ENCODE results near the gene NXPH2. TPM values are rescaled to one million over a fixed set of nuclear protein-coding genes. Genes with fewer than 3 reads are reported as not detected.

NXPH2 gene
- total RNA-seq, 2 experiments from 2014 or later = not detected

DNA sequence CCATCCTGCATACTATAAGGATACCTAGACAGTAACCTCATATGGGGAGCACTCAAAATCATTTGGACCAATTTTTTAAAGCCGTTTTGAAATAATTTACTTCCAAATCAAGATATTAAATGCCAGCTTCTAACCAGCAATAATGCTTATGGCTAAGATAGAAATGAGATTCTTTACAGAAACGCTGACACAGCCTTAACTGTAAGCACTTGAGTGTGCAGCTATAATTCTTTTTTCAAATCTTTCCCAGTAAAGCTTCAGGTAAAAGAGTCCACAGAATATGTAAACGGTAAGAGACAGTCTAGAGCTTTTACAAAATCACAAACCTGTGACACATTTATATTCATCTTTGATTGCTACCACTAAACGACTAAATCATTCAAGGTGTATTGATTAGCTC lies 4.5 kb downstream of the NXPH2 start:
- no peak overlapping the region for H3K4me3 ChIP-seq (ENCODE audit: low read length)
- Mint-ChIP-seq H3K4me3 (no peak overlapping the region), H3K27ac (no peak overlapping the region), H3K9me3 (no peaks in the 10 kb centered on the region), H3K4me1 (ENCODE audit: low read depth) (peaks cover 4% of the 10 kb centered on the region), H3K36me3 (ENCODE audit: low read depth) (no peaks in the 10 kb centered on the region), H3K27me3 (peaks cover 22% of the 10 kb centered on the region)
- no peaks in the 10 kb centered on the region for H3K36me3 ChIP-seq (ENCODE audit: insufficient read depth, low read length)
- POLR2A ChIA-PET = no interaction called here
- no peak for ATAC-seq (ENCODE audit: poor library complexity)
- H3K27me3 ChIP-seq (ENCODE audit: control insufficient read depth in 1 of 2, insufficient read depth in 2 of 2, low read length in 2 of 2) = peaks cover 12 to 28% of the 10 kb centered on the region in 2 experiments
- CTCF ChIA-PET = no interaction called here
- intact Hi-C loops (cut with DNase I, micrococcal nuclease) = no loop called here
- DNase-seq = no peak
- TF ChIP-seq, protein P1, sequence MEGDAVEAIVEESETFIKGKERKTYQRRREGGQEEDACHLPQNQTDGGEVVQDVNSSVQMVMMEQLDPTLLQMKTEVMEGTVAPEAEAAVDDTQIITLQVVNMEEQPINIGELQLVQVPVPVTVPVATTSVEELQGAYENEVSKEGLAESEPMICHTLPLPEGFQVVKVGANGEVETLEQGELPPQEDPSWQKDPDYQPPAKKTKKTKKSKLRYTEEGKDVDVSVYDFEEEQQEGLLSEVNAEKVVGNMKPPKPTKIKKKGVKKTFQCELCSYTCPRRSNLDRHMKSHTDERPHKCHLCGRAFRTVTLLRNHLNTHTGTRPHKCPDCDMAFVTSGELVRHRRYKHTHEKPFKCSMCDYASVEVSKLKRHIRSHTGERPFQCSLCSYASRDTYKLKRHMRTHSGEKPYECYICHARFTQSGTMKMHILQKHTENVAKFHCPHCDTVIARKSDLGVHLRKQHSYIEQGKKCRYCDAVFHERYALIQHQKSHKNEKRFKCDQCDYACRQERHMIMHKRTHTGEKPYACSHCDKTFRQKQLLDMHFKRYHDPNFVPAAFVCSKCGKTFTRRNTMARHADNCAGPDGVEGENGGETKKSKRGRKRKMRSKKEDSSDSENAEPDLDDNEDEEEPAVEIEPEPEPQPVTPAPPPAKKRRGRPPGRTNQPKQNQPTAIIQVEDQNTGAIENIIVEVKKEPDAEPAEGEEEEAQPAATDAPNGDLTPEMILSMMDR (IDR thresholded peaks at IDR 0.05) = no peak
- no peak overlapping the region for H3K27ac ChIP-seq (ENCODE audit: low read depth in 1 of 2, low read length in 2 of 2)
- H3K9me3 ChIP-seq (ENCODE audit: control insufficient read depth in 1 of 2, insufficient read depth in 1 of 2, low read length in 2 of 2) = no peaks in the 10 kb centered on the region
- no peaks in the 10 kb centered on the region for H3K4me1 ChIP-seq (ENCODE audit: insufficient read depth, low read length)

GRCh38 chr2:138771534-138771933 lies 8.7 kb downstream of the NXPH2 start:
- H3K9me3 Mint-ChIP-seq = no peaks in the 10 kb centered on the region
- no peak overlapping the region for H3K27ac Mint-ChIP-seq
- POLR2A ChIA-PET = no interaction called here
- Histone ChIP-seq H3K27ac (ENCODE audit: low read depth in 1 of 2, low read length in 2 of 2) (no peak overlapping the region), H3K27me3 (ENCODE audit: control insufficient read depth in 1 of 2, insufficient read depth in 2 of 2, low read length in 2 of 2) (peaks cover 3 to 8% of the 10 kb centered on the region in 2 experiments), H3K36me3 (ENCODE audit: insufficient read depth, low read length) (no peaks in the 10 kb centered on the region), H3K4me3 (ENCODE audit: low read length) (no peak overlapping the region), H3K4me1 (ENCODE audit: insufficient read depth, low read length) (no peaks in the 10 kb centered on the region), H3K9me3 (ENCODE audit: control insufficient read depth in 1 of 2, insufficient read depth in 1 of 2, low read length in 2 of 2) (no peaks in the 10 kb centered on the region)
- H3K4me3 Mint-ChIP-seq = no peak overlapping the region
- TF ChIP-seq, protein P1 (IDR thresholded peaks at IDR 0.05) = no peak
- CTCF ChIA-PET = no interaction called here
- no peak for DNase-seq
- H3K36me3 Mint-ChIP-seq (ENCODE audit: low read depth) = no peaks in the 10 kb centered on the region
- H3K27me3 Mint-ChIP-seq = peaks cover 9% of the 10 kb centered on the region
- intact Hi-C loops (cut with DNase I, micrococcal nuclease) = no loop called here
- H3K4me1 Mint-ChIP-seq (ENCODE audit: low read depth) = no peaks in the 10 kb centered on the region
- no peak for ATAC-seq (ENCODE audit: poor library complexity)

DNA sequence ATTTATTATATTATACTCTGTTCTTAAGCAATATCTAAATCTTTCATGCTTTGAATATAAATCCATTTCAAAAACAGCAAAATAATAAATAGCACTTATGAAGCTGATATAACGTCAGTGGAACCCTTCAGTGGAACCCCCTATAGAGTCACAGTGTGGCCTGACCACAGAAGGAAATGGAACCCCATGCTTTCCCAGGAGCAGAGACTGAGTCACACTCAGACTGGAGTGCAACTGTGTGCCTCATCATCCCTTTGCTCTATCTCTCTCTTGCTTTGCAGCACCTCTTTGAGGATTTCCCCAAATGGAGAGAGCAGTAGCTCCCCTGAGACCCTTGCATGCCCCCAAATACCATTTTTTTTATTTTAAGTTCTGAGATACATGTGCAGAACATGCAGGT lies 13.1 kb downstream of the NXPH2 start:
- H3K9me3 Mint-ChIP-seq = no peaks in the 10 kb centered on the region
- intact Hi-C loops (cut with DNase I, micrococcal nuclease) = no loop called here
- no peak overlapping the region for H3K27ac ChIP-seq (ENCODE audit: low read depth in 1 of 2, low read length in 2 of 2)
- ATAC-seq (ENCODE audit: poor library complexity) = no peak
- TF ChIP-seq, protein P1 (IDR thresholded peaks at IDR 0.05) = no peak
- no peaks in the 10 kb centered on the region for H3K9me3 ChIP-seq (ENCODE audit: control insufficient read depth in 1 of 2, insufficient read depth in 1 of 2, low read length in 2 of 2)
- H3K4me1 Mint-ChIP-seq (ENCODE audit: low read depth) = no peaks in the 10 kb centered on the region
- ChIA-PET CTCF (no interaction called here), POLR2A (no interaction called here)
- DNase-seq = no peak
- H3K4me3 Mint-ChIP-seq = no peak overlapping the region
- H3K27ac Mint-ChIP-seq = no peak overlapping the region
- no peaks in the 10 kb centered on the region for H3K4me1 ChIP-seq (ENCODE audit: insufficient read depth, low read length)
- H3K27me3 ChIP-seq (ENCODE audit: control insufficient read depth in 1 of 2, insufficient read depth in 2 of 2, low read length in 2 of 2) = peaks cover 0 to 3% of the 10 kb centered on the region in 2 experiments
- H3K4me3 ChIP-seq (ENCODE audit: low read length) = no peak overlapping the region
- peaks cover 9% of the 10 kb centered on the region for H3K27me3 Mint-ChIP-seq
- no peaks in the 10 kb centered on the region for H3K36me3 ChIP-seq (ENCODE audit: insufficient read depth, low read length)
- no peaks in the 10 kb centered on the region for H3K36me3 Mint-ChIP-seq (ENCODE audit: low read depth)
